ENCODE results near the gene HBP1.

HBP1 gene

GRCh38 chr7:107167483-107168232 lies 1.1 kb upstream of the HBP1 start:
- Histone ChIP-seq H3K4me3 (ENCODE audit: low read length in 2 of 2) (peak overlapping the region; percentile 84 to 91), H3K9ac (ENCODE audit: low read depth in 1 of 2, low read length in 2 of 2) (peak overlapping the region; percentile 82 to 94), H3K9me3 (ENCODE audit: control insufficient read depth in 2 of 2, low read length in 2 of 2) (no peaks in the 10 kb centered on the region), H3K4me1 (ENCODE audit: control insufficient read depth in 2 of 2, insufficient read depth in 2 of 2, low read length in 2 of 2) (peaks cover 10 to 12% of the 10 kb centered on the region in 2 donors), H3K27me3 (ENCODE audit: control insufficient read depth in 2 of 2, insufficient read depth in 2 of 2, low read length in 2 of 2) (no peaks in the 10 kb centered on the region), H3K27ac (ENCODE audit: low read depth in 2 of 2, low read length in 2 of 2) (peak overlapping the region; percentile 98), H3K36me3 (ENCODE audit: control insufficient read depth in 2 of 2, insufficient read depth in 2 of 2, low read length in 2 of 2) (peaks cover 0 to 4% of the 10 kb centered on the region in 2 donors)

GRCh38 chr7:107169120-107170050 lies 582 bp downstream of the HBP1 start:
- Histone ChIP-seq H3K9me3 (ENCODE audit: control insufficient read depth in 2 of 2, low read length in 2 of 2) (no peaks in the 10 kb centered on the region), H3K27ac (ENCODE audit: low read depth in 2 of 2, low read length in 2 of 2) (peak overlapping the region; percentile 96 to 97), H3K36me3 (ENCODE audit: control insufficient read depth in 2 of 2, insufficient read depth in 2 of 2, low read length in 2 of 2) (peaks cover 0 to 4% of the 10 kb centered on the region in 2 donors), H3K4me3 (ENCODE audit: low read length in 2 of 2) (peak overlapping the region; percentile 89 to 91), H3K27me3 (ENCODE audit: control insufficient read depth in 2 of 2, insufficient read depth in 2 of 2, low read length in 2 of 2) (no peaks in the 10 kb centered on the region), H3K4me1 (ENCODE audit: control insufficient read depth in 2 of 2, insufficient read depth in 2 of 2, low read length in 2 of 2) (peaks cover 10 to 12% of the 10 kb centered on the region in 2 donors), H3K9ac (ENCODE audit: low read depth in 1 of 2, low read length in 2 of 2) (peak overlapping the region; percentile 91 to 94)

GRCh38 chr7:107170051-107170915 lies 1.5 kb downstream of the HBP1 start:
- Histone ChIP-seq H3K4me1 (ENCODE audit: control insufficient read depth in 2 of 2, insufficient read depth in 2 of 2, low read length in 2 of 2) (peaks cover 10 to 12% of the 10 kb centered on the region in 2 donors), H3K27ac (ENCODE audit: low read depth in 2 of 2, low read length in 2 of 2) (peak overlapping the region; percentile 96 to 97), H3K27me3 (ENCODE audit: control insufficient read depth in 2 of 2, insufficient read depth in 2 of 2, low read length in 2 of 2) (no peaks in the 10 kb centered on the region), H3K9ac (ENCODE audit: low read depth in 1 of 2, low read length in 2 of 2) (peak overlapping the region; percentile 74 to 94), H3K9me3 (ENCODE audit: control insufficient read depth in 2 of 2, low read length in 2 of 2) (no peaks in the 10 kb centered on the region), H3K4me3 (ENCODE audit: low read length in 2 of 2) (peak overlapping the region; percentile 86 to 91), H3K36me3 (ENCODE audit: control insufficient read depth in 2 of 2, insufficient read depth in 2 of 2, low read length in 2 of 2) (peaks cover 0 to 4% of the 10 kb centered on the region in 2 donors)

- Histone ChIP-seq H3K27me3 (ENCODE audit: control insufficient read depth in 2 of 2, insufficient read depth in 2 of 2, low read length in 2 of 2) (no peaks in the 10 kb centered on the region), H3K36me3 (ENCODE audit: control insufficient read depth in 2 of 2, insufficient read depth in 2 of 2, low read length in 2 of 2) (peaks cover 0 to 4% of the 10 kb centered on the region in 2 donors), H3K9ac (ENCODE audit: low read depth in 1 of 2, low read length in 2 of 2) (no peak overlapping the region), H3K27ac (ENCODE audit: low read depth in 2 of 2, low read length in 2 of 2) (no peak overlapping the region), H3K4me3 (ENCODE audit: low read length in 2 of 2) (no peak overlapping the region), H3K9me3 (ENCODE audit: control insufficient read depth in 2 of 2, low read length in 2 of 2) (no peaks in the 10 kb centered on the region), H3K4me1 (ENCODE audit: control insufficient read depth in 2 of 2, insufficient read depth in 2 of 2, low read length in 2 of 2) (peaks cover 10 to 12% of the 10 kb centered on the region in 2 donors)
These were observed 2.7 kb downstream of the HBP1 start for GRCh38 chr7:107171496-107171895.

DNA sequence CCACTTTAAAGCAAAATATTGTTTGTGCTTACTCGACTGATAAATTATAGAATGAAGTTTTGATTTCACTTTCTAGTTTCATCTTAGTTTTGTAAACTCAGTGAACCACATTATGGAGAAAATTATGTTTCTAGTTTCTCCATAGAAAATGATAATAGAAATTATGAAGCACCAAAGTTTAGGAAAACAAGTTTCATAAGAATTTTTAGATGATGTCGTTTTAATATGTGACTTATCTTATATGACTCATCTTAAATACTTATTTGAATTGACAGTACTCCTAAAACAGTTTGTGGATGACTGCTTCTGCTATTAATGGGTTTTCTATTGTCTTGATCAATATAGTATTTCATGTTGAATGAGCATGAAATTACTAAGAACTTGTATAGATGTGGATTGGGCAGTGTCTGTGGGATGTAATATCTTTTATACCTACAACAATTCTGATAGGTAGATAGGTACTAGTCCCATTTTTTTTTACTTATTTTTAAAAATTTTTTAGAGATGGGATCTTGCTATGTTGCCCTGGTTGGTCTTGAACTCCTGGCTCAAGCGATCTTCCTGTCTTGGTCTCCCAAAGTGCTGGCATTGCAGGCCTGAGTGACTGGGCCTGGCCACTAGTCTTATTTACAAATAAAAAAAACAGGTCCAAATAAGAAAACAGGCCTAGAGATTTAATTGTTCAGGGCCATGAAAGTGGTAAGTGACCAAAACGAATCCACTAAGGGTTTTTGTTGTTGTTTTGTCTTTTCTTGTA lies 3.7 kb downstream of the HBP1 start:
- H3K9ac ChIP-seq (ENCODE audit: low read depth in 1 of 2, low read length in 2 of 2): no peak overlapping the region
- H3K27me3 ChIP-seq (ENCODE audit: control insufficient read depth in 2 of 2, insufficient read depth in 2 of 2, low read length in 2 of 2): no peaks in the 10 kb centered on the region
- peaks cover 10% of the 10 kb centered on the region in 2 donors for H3K4me1 ChIP-seq (ENCODE audit: control insufficient read depth in 2 of 2, insufficient read depth in 2 of 2, low read length in 2 of 2)
- H3K9me3 ChIP-seq (ENCODE audit: control insufficient read depth in 2 of 2, low read length in 2 of 2): no peaks in the 10 kb centered on the region
- H3K36me3 ChIP-seq (ENCODE audit: control insufficient read depth in 2 of 2, insufficient read depth in 2 of 2, low read length in 2 of 2): peaks cover 0 to 4% of the 10 kb centered on the region in 2 donors
- H3K27ac ChIP-seq (ENCODE audit: low read depth in 2 of 2, low read length in 2 of 2): no peak overlapping the region
- H3K4me3 ChIP-seq (ENCODE audit: low read length in 2 of 2): no peak overlapping the region

DNA sequence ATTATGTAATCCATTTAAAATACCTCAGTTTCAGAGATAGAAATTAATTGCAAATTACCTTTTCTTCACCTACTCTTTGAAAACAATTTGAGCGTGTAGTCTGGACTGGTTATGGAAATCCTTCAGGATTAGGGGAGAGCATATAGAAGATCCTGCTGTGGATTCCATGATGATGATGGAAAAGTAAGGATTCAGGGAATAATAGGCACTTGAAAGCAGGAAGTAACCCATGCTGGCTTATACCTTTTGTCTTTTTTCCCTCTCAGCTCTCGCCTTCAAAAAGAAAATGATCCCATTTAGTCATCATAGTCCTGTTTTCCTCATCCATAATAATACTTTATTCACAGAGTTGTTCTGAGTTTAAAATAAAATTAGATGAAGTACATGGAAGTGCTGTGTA lies 4.4 kb downstream of the HBP1 start:
- Histone ChIP-seq H3K9ac (ENCODE audit: low read depth in 1 of 2, low read length in 2 of 2) (no peak overlapping the region), H3K27ac (ENCODE audit: low read depth in 2 of 2, low read length in 2 of 2) (no peak overlapping the region)

GRCh38 chr7:107173691-107174406 lies 5.0 kb downstream of the HBP1 start:
- H3K27ac ChIP-seq (ENCODE audit: low read depth in 2 of 2, low read length in 2 of 2): no peak overlapping the region
- no peaks in the 10 kb centered on the region for H3K27me3 ChIP-seq (ENCODE audit: control insufficient read depth in 2 of 2, insufficient read depth in 2 of 2, low read length in 2 of 2)
- peaks cover 9 to 10% of the 10 kb centered on the region in 2 donors for H3K4me1 ChIP-seq (ENCODE audit: control insufficient read depth in 2 of 2, insufficient read depth in 2 of 2, low read length in 2 of 2)
- no peak overlapping the region for H3K9ac ChIP-seq (ENCODE audit: low read depth in 1 of 2, low read length in 2 of 2)
- no peak overlapping the region for H3K4me3 ChIP-seq (ENCODE audit: low read length in 2 of 2)
- no peaks in the 10 kb centered on the region for H3K9me3 ChIP-seq (ENCODE audit: control insufficient read depth in 2 of 2, low read length in 2 of 2)
- peaks cover 0 to 4% of the 10 kb centered on the region in 2 donors for H3K36me3 ChIP-seq (ENCODE audit: control insufficient read depth in 2 of 2, insufficient read depth in 2 of 2, low read length in 2 of 2)

More for the DNA sequence above, 4.4 kb downstream of the HBP1 start:
- Histone ChIP-seq H3K27me3 (ENCODE audit: control insufficient read depth in 2 of 2, insufficient read depth in 2 of 2, low read length in 2 of 2) (no peaks in the 10 kb centered on the region), H3K9me3 (ENCODE audit: control insufficient read depth in 2 of 2, low read length in 2 of 2) (no peaks in the 10 kb centered on the region), H3K36me3 (ENCODE audit: control insufficient read depth in 2 of 2, insufficient read depth in 2 of 2, low read length in 2 of 2) (peaks cover 0 to 4% of the 10 kb centered on the region in 2 donors), H3K4me3 (ENCODE audit: low read length in 2 of 2) (no peak overlapping the region), H3K4me1 (ENCODE audit: control insufficient read depth in 2 of 2, insufficient read depth in 2 of 2, low read length in 2 of 2) (peaks cover 9 to 10% of the 10 kb centered on the region in 2 donors)

GRCh38 chr7:107179326-107180164 lies 10.7 kb downstream of the HBP1 start:
- Histone ChIP-seq H3K9me3 (ENCODE audit: control insufficient read depth in 2 of 2, low read length in 2 of 2) (no peaks in the 10 kb centered on the region), H3K9ac (ENCODE audit: low read depth in 1 of 2, low read length in 2 of 2) (no peak overlapping the region), H3K27ac (ENCODE audit: low read depth in 2 of 2, low read length in 2 of 2) (no peak overlapping the region), H3K4me3 (ENCODE audit: low read length in 2 of 2) (no peak overlapping the region), H3K4me1 (ENCODE audit: control insufficient read depth in 2 of 2, insufficient read depth in 2 of 2, low read length in 2 of 2) (peaks cover 4 to 12% of the 10 kb centered on the region in 2 donors), H3K27me3 (ENCODE audit: control insufficient read depth in 2 of 2, insufficient read depth in 2 of 2, low read length in 2 of 2) (no peaks in the 10 kb centered on the region), H3K36me3 (ENCODE audit: control insufficient read depth in 2 of 2, insufficient read depth in 2 of 2, low read length in 2 of 2) (peaks cover 20 to 23% of the 10 kb centered on the region in 2 donors)
